ENCODE measurements around the gene TEX13A.

The TEX13A gene

GRCh38 chrX:105220636-105221035 lies at the start of gene TEX13A:
TEX13A (minus strand) TSS chrX:105220694; CDS start chrX:105220397, 297 bp downstream.
- no peak for TF ChIP-seq CTCF (IDR thresholded peaks at IDR 0.05; ENCODE audit: borderline replicate concordance, insufficient read depth, low read depth, low read length)
- no peak within 1 kb of the TSS for H3K4me3 ChIP-seq (ENCODE audit: low read depth, low read length)

GRCh38 chrX:105269386-105269785 lies 48.9 kb upstream of the TEX13A start:
- H3K4me3 ChIP-seq (ENCODE audit: low read depth, low read length) = no peak overlapping the region
- TF ChIP-seq CTCF (IDR thresholded peaks at IDR 0.05; ENCODE audit: borderline replicate concordance, insufficient read depth, low read depth, low read length) = no peak

- no peak overlapping the region for H3K4me3 ChIP-seq (ENCODE audit: low read depth, low read length)
- no peak for TF ChIP-seq CTCF (IDR thresholded peaks at IDR 0.05; ENCODE audit: borderline replicate concordance, insufficient read depth, low read depth, low read length)
Measured at GRCh38 chrX:105267167-105267566, 46.7 kb upstream of the TEX13A start.

- TF ChIP-seq CTCF (IDR thresholded peaks at IDR 0.05; ENCODE audit: borderline replicate concordance, insufficient read depth, low read depth, low read length) = no peak
- H3K4me3 ChIP-seq (ENCODE audit: low read depth, low read length) = no peak overlapping the region
Measured at GRCh38 chrX:105266456-105266855, 46.0 kb upstream of the TEX13A start.

GRCh38 chrX:105265093-105265492 lies 44.6 kb upstream of the TEX13A start:
- H3K4me3 ChIP-seq (ENCODE audit: low read depth, low read length) = no peak overlapping the region
- TF ChIP-seq CTCF (IDR thresholded peaks at IDR 0.05; ENCODE audit: borderline replicate concordance, insufficient read depth, low read depth, low read length) = no peak

- no peak for TF ChIP-seq CTCF (IDR thresholded peaks at IDR 0.05; ENCODE audit: borderline replicate concordance, insufficient read depth, low read depth, low read length)
- no peak overlapping the region for H3K4me3 ChIP-seq (ENCODE audit: low read depth, low read length)
Measured at GRCh38 chrX:105263801-105264200, 43.3 kb upstream of the TEX13A start.

GRCh38 chrX:105263171-105263570 lies 42.7 kb upstream of the TEX13A start:
- TF ChIP-seq CTCF (IDR thresholded peaks at IDR 0.05; ENCODE audit: borderline replicate concordance, insufficient read depth, low read depth, low read length) = no peak
- no peak overlapping the region for H3K4me3 ChIP-seq (ENCODE audit: low read depth, low read length)

Data from GM12875 (cell line).